IMR-90 (cell line): ENCODE results near the gene ADM5. TPM values are rescaled to one million over a fixed set of nuclear protein-coding genes. Genes with fewer than 3 reads are reported as not detected.

Source experiments
- ATAC-seq: fragments of 200-7000 bp; cut with Tn5 transposase; 2 replicates; pipeline ENCODE4 v1.9.1; 2020; ENCODE audit warnings: low read depth, mild to moderate bottlenecking, moderate library complexity
- Bru-seq: library from RNA; stranded (reverse); fragments of 400-500 nt; gene quantifications from one replicate; lab custom pipeline; 2021; lab: Mats Ljungman, UMichigan
- BruChase-seq, 2 experiments: library from RNA; stranded (reverse); fragments of 400-500 nt; gene quantifications; one replicate each; lab custom pipeline; 2021; lab: Mats Ljungman, UMichigan
- BruUV-seq: library from RNA; stranded (reverse); fragments of 400-500 nt; replicated peaks from 2 replicates; lab custom pipeline; 2021; lab: Mats Ljungman, UMichigan
- CTCF ChIA-PET: fragments of 300-600 bp; formaldehyde crosslinking; extraction: SDS; loops from one replicate; lab custom pipeline; 2021; ENCODE audit warnings: antibody characterized with exemption; lab: Yijun Ruan, JAX
- POLR2A ChIA-PET: fragments of 300-600 bp; sonication (Branson Sonifier 250); formaldehyde crosslinking; loops from one replicate; lab custom pipeline; 2022; ENCODE audit warnings: antibody characterized with exemption; ENCODE audit not compliant: unreplicated experiment; lab: Charles Lee
- DNase-seq: peaks from one replicate; pipeline ENCODE4 v3.0.0; 2013
- H2AFZ ChIP-seq: replicated peaks from 2 replicates; pipeline ENCODE3; 2013; ENCODE audit warnings: low read length, mild to moderate bottlenecking; ENCODE audit not compliant: poor library complexity
- H2AK5ac ChIP-seq: 2 replicates; pipeline ENCODE4 v1.6.1; 2013; ENCODE audit warnings: low read depth, low read length, inconsistent platforms
- H2AK9ac ChIP-seq: replicated peaks from 2 replicates; pipeline ENCODE3; 2013; ENCODE audit warnings: mild to moderate bottlenecking, low read depth, low read length, moderate library complexity; ENCODE audit not compliant: poor library complexity
- H2BK120ac ChIP-seq: 2 replicates; pipeline ENCODE4 v1.6.1; 2013; ENCODE audit warnings: low read depth, low read length, inconsistent platforms
- H2BK15ac ChIP-seq: 3 replicates; pipeline ENCODE4 v1.6.1; 2013; ENCODE audit warnings: low read depth, low read length, inconsistent platforms
- H2BK20ac ChIP-seq: 2 replicates; pipeline ENCODE4 v1.6.1; 2013; ENCODE audit warnings: low read depth, mild to moderate bottlenecking, inconsistent platforms, low read length, moderate library complexity
- H2BK5ac ChIP-seq: 2 replicates; pipeline ENCODE4 v1.6.1; 2013; ENCODE audit warnings: mild to moderate bottlenecking, low read depth, low read length, inconsistent platforms; ENCODE audit not compliant: poor library complexity, severe bottlenecking
- H3K14ac ChIP-seq: replicated peaks from 2 replicates; pipeline ENCODE4 v1.6.1; 2013; ENCODE audit warnings: low read depth, low read length, inconsistent platforms
- H3K18ac ChIP-seq: 2 replicates; pipeline ENCODE4 v1.6.1; 2013; ENCODE audit warnings: low read depth, low read length, control low read depth
- H3K23ac ChIP-seq: 2 replicates; pipeline ENCODE4 v1.6.1; 2013; ENCODE audit warnings: low read depth, low read length, inconsistent platforms
- H3K27ac ChIP-seq: 2 replicates; pipeline ENCODE4 v1.5.1; 2013; ENCODE audit warnings: mild to moderate bottlenecking, control low read depth, low read length; ENCODE audit not compliant: insufficient read depth
- H3K27me3 ChIP-seq: 2 replicates; pipeline ENCODE4 v1.6.1; 2013; ENCODE audit warnings: low read length; ENCODE audit not compliant: control insufficient read depth, insufficient read depth
- H3K36me3 ChIP-seq: 2 replicates; pipeline ENCODE4 v1.6.1; 2013; ENCODE audit warnings: low read length, mixed read lengths; ENCODE audit not compliant: control insufficient read depth, insufficient read depth
- H3K4ac ChIP-seq: 2 replicates; pipeline ENCODE4 v1.6.1; 2013; ENCODE audit warnings: low read depth, low read length, inconsistent platforms
- H3K4me1 ChIP-seq: 2 replicates; pipeline ENCODE4 v1.6.1; 2013; ENCODE audit warnings: low read length, mixed read lengths; ENCODE audit not compliant: control insufficient read depth, insufficient read depth
- H3K4me2 ChIP-seq: 2 replicates; pipeline ENCODE4 v1.6.1; 2013; ENCODE audit warnings: low read depth, mild to moderate bottlenecking, control low read depth, low read length, moderate library complexity
- H3K4me3 ChIP-seq: 2 replicates; pipeline ENCODE4 v1.5.1; 2013; ENCODE audit warnings: low read depth, mild to moderate bottlenecking, control low read depth, low read length, moderate library complexity; ENCODE audit not compliant: insufficient read depth
- H3K56ac ChIP-seq: 2 replicates; pipeline ENCODE4 v1.6.1; 2013; ENCODE audit warnings: low read length, inconsistent platforms; ENCODE audit not compliant: insufficient read depth; ENCODE audit errors: extremely low read depth
- H3K79me1 ChIP-seq, 2 experiments: 2 replicates each; pipeline ENCODE4 v1.6.1; 2013; ENCODE audit warnings: low read length in 2 of 2, inconsistent platforms in 1 of 2, low read depth in 1 of 2
- H3K9ac ChIP-seq: 2 replicates; pipeline ENCODE4 v1.6.1; 2013; ENCODE audit warnings: low read depth, low read length, control low read depth
- H3K9me1 ChIP-seq: 2 replicates; pipeline ENCODE4 v1.6.1; 2013; ENCODE audit warnings: low read length, inconsistent platforms; ENCODE audit not compliant: insufficient read depth
- H3K9me3 ChIP-seq: 2 replicates; pipeline ENCODE4 v1.6.1; 2013; ENCODE audit warnings: low read length; ENCODE audit not compliant: control insufficient read depth, insufficient read depth
- H4K20me1 ChIP-seq: 2 replicates; pipeline ENCODE4 v1.6.1; 2013; ENCODE audit warnings: low read length, inconsistent platforms; ENCODE audit not compliant: insufficient read depth
- H4K5ac ChIP-seq: 2 replicates; pipeline ENCODE4 v1.6.1; 2013; ENCODE audit warnings: mild to moderate bottlenecking, low read depth, low read length, control low read depth
- H4K8ac ChIP-seq, 2 experiments: 2 replicates each; pipeline ENCODE4 v1.6.1; 2013; ENCODE audit warnings: low read depth in 2 of 2, low read length in 2 of 2, control low read depth in 1 of 2, inconsistent platforms in 1 of 2
- H4K91ac ChIP-seq: 2 replicates; pipeline ENCODE4 v1.6.1; 2013; ENCODE audit warnings: low read depth, low read length, inconsistent platforms; ENCODE audit not compliant: insufficient read depth
- CTCF ChIP-seq: conservative IDR thresholded peaks from 2 replicates; pipeline ENCODE4 v1.5.1; 2012; ENCODE audit warnings: mild to moderate bottlenecking, low read depth, low read length, improper control_type of control experiment
- MAZ ChIP-seq: IDR thresholded peaks from 2 replicates; pipeline ENCODE4 v1.6.1; 2012; ENCODE audit warnings: low read depth, mild to moderate bottlenecking, low read length, improper control_type of control experiment, moderate library complexity, borderline replicate concordance
- NFE2L2 ChIP-seq: fragments of 150-350 bp; IDR thresholded peaks from 2 replicates; pipeline ENCODE4 v1.6.1; 2016; ENCODE audit warnings: low read depth, mild to moderate bottlenecking, low read length
- RCOR1 ChIP-seq: IDR thresholded peaks from 2 replicates; pipeline ENCODE4 v1.6.1; 2012; ENCODE audit warnings: mild to moderate bottlenecking, low read length, improper control_type of control experiment; ENCODE audit not compliant: insufficient replicate concordance
- WGBS, 2 experiments: methylation state at CpG; one replicate each; pipeline versions ENCODE4 v1.1.5 to v1.1.7; 2013; ENCODE audit warnings: missing lambda C conversion rate in 2 of 2; ENCODE audit not compliant: insufficient read length in 1 of 2; ENCODE audit errors: extremely low coverage in 2 of 2; 5-methylcytosine and 5-hydroxymethylcytosine counted together
- dilution Hi-C: fragments of 300-500 bp; cut with HindIII; formaldehyde crosslinking; loops from one replicate; pipeline ENCODE4 v1.14.3; 2018; ENCODE audit warnings: low sequenced_read_pairs; ENCODE audit not compliant: unreplicated experiment
- in situ Hi-C: fragments of 300-500 bp; cut with MboI; formaldehyde crosslinking; loops from 3 replicates; pipeline ENCODE4 v1.14.3; 2019; ENCODE audit warnings: low sequenced_read_pairs, inconsistent platforms, mixed read lengths
- intact Hi-C: fragments of 100-400 bp; cut with micrococcal nuclease; formaldehyde crosslinking; loops from 2 replicates; pipeline ENCODE4 v1.10.0; 2022
- long read RNA-seq: library from polyadenylated mRNA; unstranded; transcript quantifications from one replicate; pipeline ENCODE4 v2.0.0, GENCODE V29; 2021; ENCODE audit not compliant: unreplicated experiment
- polyA plus RNA-seq, 3 experiments: library from polyadenylated mRNA; depleted of rRNA; stranded (reverse); fragments of >200 nt; gene quantifications; 2 replicates each; pipeline ENCODE4 v1.2.3, GENCODE V29; 2012; ENCODE audit warnings: low replicate concordance in 1 of 3
- total RNA-seq: library from RNA; depleted of rRNA; stranded (reverse); fragments of >200 nt; gene quantifications from 2 replicates; pipeline ENCODE4 v1.2.3, GENCODE V29; 2012; rRNA removed

The ADM5 gene
- 0.18 and 0.28 TPM in 2 replicates for total RNA-seq
- polyA plus RNA-seq (2012; rRNA removed), result 0.99 and 1.7 TPM in 2 replicates
- 0.05 and 0.51 TPM in 2 replicates for polyA plus RNA-seq (2012; cell fraction: cytosol; rRNA removed)
- polyA plus RNA-seq (2012; cell fraction: nucleus; rRNA removed; ENCODE audit: low replicate concordance), result 9.2 and 33.2 TPM in 2 replicates
- percentile 54 among the genes with signal in this experiment for Bru-seq, nascent RNA
- BruChase-seq, experiment 1, labeled RNA remaining after a 6-hour chase, result percentile 42 among the genes with signal in this experiment
- BruChase-seq, experiment 2, labeled RNA remaining after a 2-hour chase, result percentile 40 among the genes with signal in this experiment
- long read RNA-seq, result 0 reads

- intact Hi-C loops, result loop anchor here (2.0 to 5.0 kb wide), 2 partner anchors 77 to 113 kb away; partner anchors contain the start of gene AP2A1
- dilution Hi-C loops, result no loop called here
- Histone ChIP-seq H2AK9ac (peak within 1 kb of the TSS; percentile 92), H4K5ac (no peak within 1 kb of the TSS), H3K56ac (no peak within 1 kb of the TSS), H3K9me3 (no peaks in the 10 kb centered on the region), H3K4me3 (peak within 1 kb of the TSS; percentile 69), H3K27ac (no peak within 1 kb of the TSS; the same call in 1 of the 2 replicates), H2BK120ac (no peak within 1 kb of the TSS), H4K20me1 (peaks cover 18% of the 10 kb centered on the region), H2AFZ (peak within 1 kb of the TSS; percentile 96), H2AK5ac (peak within 1 kb of the TSS; percentile 78), H2BK5ac (no peak within 1 kb of the TSS), H3K4me1 (peaks cover 9% of the 10 kb centered on the region), H3K23ac (peak within 1 kb of the TSS; percentile 90), H3K27me3 (no peaks in the 10 kb centered on the region), H3K4ac (peak within 1 kb of the TSS; percentile 74), H4K91ac (peak within 1 kb of the TSS; percentile 69; the same call in 1 of the 2 replicates), H4K8ac (peak within 1 kb of the TSS; percentile 38 to 67; a peak in 2 of 4 replicates), H3K36me3 (peaks cover 31% of the 10 kb centered on the region), H3K4me2 (peak within 1 kb of the TSS; percentile 96), H3K14ac (peak within 1 kb of the TSS; percentile 84), H3K79me1 (peaks cover 7 to 52% of the 10 kb centered on the region in 2 experiments; a peak in 3 of 4 replicates), H3K9ac (peak within 1 kb of the TSS; percentile 76), H2BK15ac (no peak within 1 kb of the TSS), H3K9me1 (peaks cover 5% of the 10 kb centered on the region; the same call in 1 of the 2 replicates), H2BK20ac (no peak within 1 kb of the TSS), H3K18ac (no peak within 1 kb of the TSS)
- 53% methylated on average over 28 of the region's 54 CpGs; no CpG with 5 or more reads in 1 of the 2 experiments for WGBS, 2 experiments
- POLR2A ChIA-PET, result interaction anchor here (0.5 kb wide), 1 partner anchor 14 kb away, joined by 4 read pairs; no protein-coding TSS in a partner anchor
- TF ChIP-seq MAZ (no peak), RCOR1 (no peak), NFE2L2 (no peak), CTCF (peak; percentile 40)
- CTCF ChIA-PET, result interaction anchor here (1.3 kb wide), 1 partner anchor 9 kb away, joined by 5 read pairs; no protein-coding TSS in a partner anchor
- no TSS peak for BruUV-seq
- ATAC-seq (peak; percentile 0; the same call in 1 of the 2 replicates), DNase-seq (no peak)
- in situ Hi-C loops, result loop anchor here (10.0 kb wide), 1 partner anchor 165 kb away; the partner anchor contains the start of gene PTOV1
Measured at GRCh38 chr19:49689133-49690078, at the start of gene ADM5. Gene ADM5, plus strand, starts transcription at chr19:49689594. Its CDS starts 244 bp downstream, at chr19:49689838.
